ENCODE measurements around the gene ZNF787.

DNA sequence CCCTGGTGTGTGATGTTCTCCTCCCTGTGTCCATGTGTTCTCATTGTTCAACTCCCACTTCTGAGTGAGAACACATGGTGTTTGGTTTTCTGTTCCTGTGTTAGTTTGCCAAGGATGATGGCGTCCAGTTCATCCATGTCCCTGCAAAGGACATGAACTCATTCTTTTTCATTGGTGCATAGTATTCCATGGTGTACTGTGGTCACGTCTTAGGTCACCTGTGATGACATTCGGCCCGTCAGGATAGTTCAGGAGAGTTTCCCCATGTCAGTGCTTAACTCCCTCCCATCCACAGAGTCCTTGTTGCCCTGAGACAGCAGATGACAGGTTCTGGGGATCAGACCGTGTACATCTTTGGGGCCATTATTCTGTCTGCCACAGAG, 28.6 kb upstream of the ZNF787 start:
- TF ChIP-seq POLR2A (IDR thresholded peaks at IDR 0.05; ENCODE audit: low read depth, low read length) = no peak
- TF ChIP-seq ASH2L (IDR thresholded peaks at IDR 0.05; ENCODE audit: borderline replicate concordance, low read depth) = no peak
- TF ChIP-seq, protein P1, sequence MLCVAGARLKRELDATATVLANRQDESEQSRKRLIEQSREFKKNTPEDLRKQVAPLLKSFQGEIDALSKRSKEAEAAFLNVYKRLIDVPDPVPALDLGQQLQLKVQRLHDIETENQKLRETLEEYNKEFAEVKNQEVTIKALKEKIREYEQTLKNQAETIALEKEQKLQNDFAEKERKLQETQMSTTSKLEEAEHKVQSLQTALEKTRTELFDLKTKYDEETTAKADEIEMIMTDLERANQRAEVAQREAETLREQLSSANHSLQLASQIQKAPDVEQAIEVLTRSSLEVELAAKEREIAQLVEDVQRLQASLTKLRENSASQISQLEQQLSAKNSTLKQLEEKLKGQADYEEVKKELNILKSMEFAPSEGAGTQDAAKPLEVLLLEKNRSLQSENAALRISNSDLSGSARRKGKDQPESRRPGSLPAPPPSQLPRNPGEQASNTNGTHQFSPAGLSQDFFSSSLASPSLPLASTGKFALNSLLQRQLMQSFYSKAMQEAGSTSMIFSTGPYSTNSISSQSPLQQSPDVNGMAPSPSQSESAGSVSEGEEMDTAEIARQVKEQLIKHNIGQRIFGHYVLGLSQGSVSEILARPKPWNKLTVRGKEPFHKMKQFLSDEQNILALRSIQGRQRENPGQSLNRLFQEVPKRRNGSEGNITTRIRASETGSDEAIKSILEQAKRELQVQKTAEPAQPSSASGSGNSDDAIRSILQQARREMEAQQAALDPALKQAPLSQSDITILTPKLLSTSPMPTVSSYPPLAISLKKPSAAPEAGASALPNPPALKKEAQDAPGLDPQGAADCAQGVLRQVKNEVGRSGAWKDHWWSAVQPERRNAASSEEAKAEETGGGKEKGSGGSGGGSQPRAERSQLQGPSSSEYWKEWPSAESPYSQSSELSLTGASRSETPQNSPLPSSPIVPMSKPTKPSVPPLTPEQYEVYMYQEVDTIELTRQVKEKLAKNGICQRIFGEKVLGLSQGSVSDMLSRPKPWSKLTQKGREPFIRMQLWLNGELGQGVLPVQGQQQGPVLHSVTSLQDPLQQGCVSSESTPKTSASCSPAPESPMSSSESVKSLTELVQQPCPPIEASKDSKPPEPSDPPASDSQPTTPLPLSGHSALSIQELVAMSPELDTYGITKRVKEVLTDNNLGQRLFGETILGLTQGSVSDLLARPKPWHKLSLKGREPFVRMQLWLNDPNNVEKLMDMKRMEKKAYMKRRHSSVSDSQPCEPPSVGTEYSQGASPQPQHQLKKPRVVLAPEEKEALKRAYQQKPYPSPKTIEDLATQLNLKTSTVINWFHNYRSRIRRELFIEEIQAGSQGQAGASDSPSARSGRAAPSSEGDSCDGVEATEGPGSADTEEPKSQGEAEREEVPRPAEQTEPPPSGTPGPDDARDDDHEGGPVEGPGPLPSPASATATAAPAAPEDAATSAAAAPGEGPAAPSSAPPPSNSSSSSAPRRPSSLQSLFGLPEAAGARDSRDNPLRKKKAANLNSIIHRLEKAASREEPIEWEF (IDR thresholded peaks at IDR 0.05; ENCODE audit: insufficient replicate concordance, low read depth, low read length) = no peak
- TF ChIP-seq ZNF274 (IDR thresholded peaks at IDR 0.05; ENCODE audit: insufficient read depth, insufficient read length) = no peak

All from GM12878 (cell line).